Mucosa of stomach (tissue), 1 donor: ENCODE measurements around the gene HOXB6.

Source experiments
- H3K27me3 ChIP-seq: one replicate; pipeline ENCODE4 v1.7.0; 2013; ENCODE audit warnings: mild to moderate bottlenecking, low read length; ENCODE audit not compliant: control insufficient read depth, insufficient read depth
- H3K36me3 ChIP-seq: one replicate; pipeline ENCODE4 v1.7.0; 2013; ENCODE audit warnings: low read length; ENCODE audit not compliant: control insufficient read depth, insufficient read depth
- H3K4me1 ChIP-seq: one replicate; pipeline ENCODE4 v1.7.0; 2013; ENCODE audit warnings: mild to moderate bottlenecking, low read length; ENCODE audit not compliant: control insufficient read depth, insufficient read depth
- H3K4me3 ChIP-seq: one replicate; pipeline ENCODE4 v1.7.0; 2013; ENCODE audit warnings: low read length
- H3K9ac ChIP-seq: one replicate; pipeline ENCODE4 v1.7.0; 2013; ENCODE audit warnings: mild to moderate bottlenecking, low read length, moderate library complexity
- H3K9me3 ChIP-seq: one replicate; pipeline ENCODE4 v1.7.0; 2013; ENCODE audit warnings: mild to moderate bottlenecking, low read length, moderate library complexity; ENCODE audit not compliant: control insufficient read depth
- donor health status: Pancreatic carcinoma.

The HOXB6 gene

GRCh38 chr17:48631693-48632578 lies 27.1 kb upstream of the HOXB6 start:
- Histone ChIP-seq H3K36me3 (no peaks in the 10 kb centered on the region), H3K9ac (no peak overlapping the region), H3K27me3 (peaks cover 100% of the 10 kb centered on the region), H3K4me1 (peaks cover 5% of the 10 kb centered on the region), H3K9me3 (no peaks in the 10 kb centered on the region), H3K4me3 (no peak overlapping the region)

- Histone ChIP-seq H3K9ac (no peak overlapping the region), H3K27me3 (peaks cover 99% of the 10 kb centered on the region), H3K4me3 (no peak overlapping the region), H3K36me3 (no peaks in the 10 kb centered on the region), H3K9me3 (no peaks in the 10 kb centered on the region), H3K4me1 (peaks cover 5% of the 10 kb centered on the region)
Observed at GRCh38 chr17:48630925-48631692, 26.3 kb upstream of the HOXB6 start.

GRCh38 chr17:48630009-48630924 lies 25.5 kb upstream of the HOXB6 start:
- H3K4me1 ChIP-seq, result peaks cover 13% of the 10 kb centered on the region
- H3K4me3 ChIP-seq, result no peak overlapping the region
- no peaks in the 10 kb centered on the region for H3K36me3 ChIP-seq
- H3K27me3 ChIP-seq, result peaks cover 99% of the 10 kb centered on the region
- no peak overlapping the region for H3K9ac ChIP-seq
- no peaks in the 10 kb centered on the region for H3K9me3 ChIP-seq

GRCh38 chr17:48629411-48629759 lies 24.6 kb upstream of the HOXB6 start:
- Histone ChIP-seq H3K9me3 (no peaks in the 10 kb centered on the region), H3K4me3 (no peak overlapping the region), H3K36me3 (no peaks in the 10 kb centered on the region), H3K4me1 (peaks cover 17% of the 10 kb centered on the region), H3K9ac (no peak overlapping the region), H3K27me3 (peaks cover 99% of the 10 kb centered on the region)

GRCh38 chr17:48628649-48629410 lies 24.0 kb upstream of the HOXB6 start:
- no peaks in the 10 kb centered on the region for H3K9me3 ChIP-seq
- H3K27me3 ChIP-seq, result peaks cover 99% of the 10 kb centered on the region
- H3K9ac ChIP-seq, result no peak overlapping the region
- H3K36me3 ChIP-seq, result no peaks in the 10 kb centered on the region
- peaks cover 17% of the 10 kb centered on the region for H3K4me1 ChIP-seq
- H3K4me3 ChIP-seq, result no peak overlapping the region

GRCh38 chr17:48627623-48628521 lies 23.1 kb upstream of the HOXB6 start:
- no peaks in the 10 kb centered on the region for H3K9me3 ChIP-seq
- peaks cover 17% of the 10 kb centered on the region for H3K4me1 ChIP-seq
- no peaks in the 10 kb centered on the region for H3K36me3 ChIP-seq
- H3K27me3 ChIP-seq, result peaks cover 99% of the 10 kb centered on the region
- no peak overlapping the region for H3K9ac ChIP-seq
- H3K4me3 ChIP-seq, result no peak overlapping the region

GRCh38 chr17:48627118-48627597 lies 22.4 kb upstream of the HOXB6 start:
- Histone ChIP-seq H3K9ac (no peak overlapping the region), H3K27me3 (peaks cover 99% of the 10 kb centered on the region), H3K4me3 (no peak overlapping the region), H3K4me1 (peaks cover 17% of the 10 kb centered on the region), H3K9me3 (no peaks in the 10 kb centered on the region), H3K36me3 (no peaks in the 10 kb centered on the region)

- H3K9ac ChIP-seq, result no peak within 1 kb of the TSS
Observed at GRCh38 chr17:48626245-48627117, 21.7 kb upstream of the HOXB6 start, which contains the start of gene HOXB9. Gene HOXB9, minus strand, starts transcription at chr17:48626358. Its CDS starts 89 bp downstream, at chr17:48626269.

GRCh38 chr17:48625495-48626244 lies 20.9 kb upstream of the HOXB6 start:
- no peak overlapping the region for H3K4me3 ChIP-seq
- no peak overlapping the region for H3K9ac ChIP-seq

More at GRCh38 chr17:48626245-48627117, 21.7 kb upstream of the HOXB6 start, which contains the start of gene HOXB9:
- no peaks in the 10 kb centered on the region for H3K36me3 ChIP-seq
- H3K9me3 ChIP-seq, result no peaks in the 10 kb centered on the region
- H3K4me1 ChIP-seq, result peaks cover 17% of the 10 kb centered on the region
- peaks cover 99% of the 10 kb centered on the region for H3K27me3 ChIP-seq
- H3K4me3 ChIP-seq, result no peak within 1 kb of the TSS

More at GRCh38 chr17:48625495-48626244, 20.9 kb upstream of the HOXB6 start:
- Histone ChIP-seq H3K4me1 (peaks cover 17% of the 10 kb centered on the region), H3K9me3 (no peaks in the 10 kb centered on the region), H3K27me3 (peaks cover 99% of the 10 kb centered on the region), H3K36me3 (no peaks in the 10 kb centered on the region)
